Putamen (tissue), 1 donor: ENCODE data around the gene SLC12A3.
"Not testable (repeated sequence)": the region's sequence is repeated elsewhere in the genome, so short reads cannot be mapped to it uniquely, and the experiment has no call there.

Source experiments
- DNase-seq: peaks from one replicate; pipeline ENCODE4 v3.0.0-alpha.2; 2016; ENCODE audit warnings: low spot score

SLC12A3 gene

GRCh38 chr16:56919099-56919800 is 54.2 kb downstream of the SLC12A3 start:
- no peak for DNase-seq

GRCh38 chr16:56921571-56921970 is 56.6 kb downstream of the SLC12A3 start:
- DNase-seq, result no peak

- DNase-seq, result no peak
Observed at GRCh38 chr16:56923481-56924091, 58.6 kb downstream of the SLC12A3 start.

- DNase-seq, result no peak
Observed at GRCh38 chr16:56927471-56927870, 62.5 kb downstream of the SLC12A3 start.

GRCh38 chr16:56929639-56930038 is 64.6 kb downstream of the SLC12A3 start:
- DNase-seq, result no peak

- no peak for DNase-seq
Observed at GRCh38 chr16:56930486-56931270, 65.7 kb downstream of the SLC12A3 start.

GRCh38 chr16:56931271-56931891 is 66.4 kb downstream of the SLC12A3 start:
- no peak for DNase-seq

- peak; percentile 99 for DNase-seq
Observed at GRCh38 chr16:56931892-56932720, 67.1 kb downstream of the SLC12A3 start, which contains the start of gene HERPUD1. Gene HERPUD1, plus strand, starts transcription at chr16:56932142. Its CDS starts 103 bp downstream, at chr16:56932245.

GRCh38 chr16:56932721-56933619 is 68.0 kb downstream of the SLC12A3 start:
- DNase-seq, result peak; percentile 84

- no peak for DNase-seq
Observed at GRCh38 chr16:56933828-56934598, 69.0 kb downstream of the SLC12A3 start.

- DNase-seq, result not testable (repeated sequence)
Observed at GRCh38 chr16:56934599-56935145, 69.7 kb downstream of the SLC12A3 start.

- DNase-seq, result no peak
Observed at GRCh38 chr16:56935201-56935600, 70.2 kb downstream of the SLC12A3 start.

GRCh38 chr16:56936491-56936890 is 71.5 kb downstream of the SLC12A3 start:
- DNase-seq, result no peak

GRCh38 chr16:56936950-56937349 is 71.9 kb downstream of the SLC12A3 start:
- DNase-seq, result no peak

- no peak for DNase-seq
Observed at GRCh38 chr16:56938664-56939513, 73.9 kb downstream of the SLC12A3 start.

GRCh38 chr16:56939801-56940200 is 74.8 kb downstream of the SLC12A3 start:
- DNase-seq, result no peak

- no peak for DNase-seq
Observed at GRCh38 chr16:56941092-56941491, 76.1 kb downstream of the SLC12A3 start.

- DNase-seq, result no peak
Observed at GRCh38 chr16:56941856-56942331, 76.9 kb downstream of the SLC12A3 start.
